Muscle of leg (tissue), 11 donors: ENCODE data around the gene SIX5. TPM values are rescaled to one million over a fixed set of nuclear protein-coding genes. Genes with fewer than 3 reads are reported as not detected.

Experiments
- DNase-seq: peaks from one replicate; pipeline ENCODE4 v3.0.0; 2013
- H3K27ac ChIP-seq: one replicate; pipeline ENCODE4 v1.5.1; 2013; ENCODE audit warnings: mild to moderate bottlenecking, low read length, control low read depth
- H3K27me3 ChIP-seq: one replicate; pipeline ENCODE4 v1.6.1; 2013; ENCODE audit warnings: low read length; ENCODE audit not compliant: control insufficient read depth, insufficient read depth
- H3K36me3 ChIP-seq: one replicate; pipeline ENCODE4 v1.6.1; 2013; ENCODE audit warnings: low read length; ENCODE audit not compliant: control insufficient read depth, insufficient read depth
- H3K4me1 ChIP-seq: one replicate; pipeline ENCODE4 v1.6.1; 2013; ENCODE audit warnings: low read length; ENCODE audit not compliant: control insufficient read depth, insufficient read depth
- H3K4me3 ChIP-seq: one replicate; pipeline ENCODE4 v1.5.1; 2013; ENCODE audit warnings: low read length, control low read depth
- H3K9me3 ChIP-seq: replicated peaks from 2 replicates; pipeline ENCODE4 v1.6.1; 2013; ENCODE audit warnings: low read depth, low read length; ENCODE audit not compliant: control insufficient read depth
- WGBS: methylation state at CpG from one replicate; pipeline ENCODE4 v1.1.5; 2013; ENCODE audit warnings: missing lambda C conversion rate; ENCODE audit not compliant: insufficient coverage; 5-methylcytosine and 5-hydroxymethylcytosine counted together
- polyA plus RNA-seq, 8 donors: library from polyadenylated mRNA; unstranded; fragments of 120-200 nt; gene quantifications; one replicate each; pipeline versions ENCODE4 v1.2.1 to v1.2.3, GENCODE V29; 2013; ENCODE audit warnings: inconsistent platforms in 1 of 8, low replicate concordance in 1 of 8; ENCODE audit not compliant: insufficient read length in 8 of 8, insufficient read depth in 1 of 8
- total RNA-seq: library from RNA; stranded (reverse); fragments of 120-200 nt; gene quantifications from one replicate; pipeline ENCODE4 v1.2.4, GENCODE V29; 2013

SIX5 gene
- total and polyA plus RNA-seq, 9 donors = 14.9 to 31.9 (median 24.3) TPM

- Histone ChIP-seq H3K27me3 (peaks cover 7% of the 10 kb centered on the region), H3K27ac (no peak overlapping the region), H3K4me1 (peaks cover 45% of the 10 kb centered on the region), H3K4me3 (no peak overlapping the region), H3K9me3 (no peaks in the 10 kb centered on the region), H3K36me3 (peaks cover 64% of the 10 kb centered on the region)
- no peak for DNase-seq
- 88% methylated on average over 31 of the region's 34 CpGs for WGBS
Measured at GRCh38 chr19:45777395-45777961, 8.4 kb upstream of the SIX5 start.

GRCh38 chr19:45774765-45775164 is 5.7 kb upstream of the SIX5 start:
- no peak for DNase-seq
- H3K4me3 ChIP-seq = no peak overlapping the region
- H3K36me3 ChIP-seq = peaks cover 67% of the 10 kb centered on the region
- H3K4me1 ChIP-seq = peaks cover 43% of the 10 kb centered on the region
- no peak overlapping the region for H3K27ac ChIP-seq
- peaks cover 1% of the 10 kb centered on the region for H3K27me3 ChIP-seq
- 78% methylated on average over 9 of the region's 9 CpGs for WGBS
- H3K9me3 ChIP-seq = no peaks in the 10 kb centered on the region

- no peak overlapping the region for H3K27ac ChIP-seq
- WGBS = no CpG with 5 or more reads among the region's 2 CpGs
- H3K9me3 ChIP-seq = no peaks in the 10 kb centered on the region
- H3K4me1 ChIP-seq = peaks cover 37% of the 10 kb centered on the region
- DNase-seq = no peak
- H3K4me3 ChIP-seq = no peak overlapping the region
- no peaks in the 10 kb centered on the region for H3K27me3 ChIP-seq
- peaks cover 57% of the 10 kb centered on the region for H3K36me3 ChIP-seq
Measured at GRCh38 chr19:45773384-45773783, 4.3 kb upstream of the SIX5 start.

DNA sequence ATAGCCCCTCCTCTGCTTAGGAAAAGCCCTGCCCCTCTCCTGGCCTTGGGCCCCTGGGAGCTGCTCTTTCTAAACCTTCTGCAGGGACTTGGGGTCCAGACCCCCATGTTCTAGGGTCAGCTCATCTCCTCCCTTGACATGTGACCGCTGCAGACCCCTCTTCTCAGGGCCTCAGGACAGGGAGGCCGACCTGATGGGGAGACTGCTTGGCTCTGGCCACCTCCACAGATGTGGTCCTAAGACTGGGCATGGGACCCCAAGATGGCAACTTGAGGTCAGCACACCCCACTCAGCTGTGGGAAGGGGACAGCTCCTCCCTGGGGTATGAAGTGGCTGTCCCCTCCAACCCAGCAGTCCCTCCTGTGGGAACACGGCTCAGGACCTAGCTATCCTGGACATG is 3.9 kb upstream of the SIX5 start:
- WGBS = no CpG with 5 or more reads among the region's 3 CpGs
- H3K4me1 ChIP-seq = peaks cover 37% of the 10 kb centered on the region
- peak overlapping the region; percentile 65 for H3K27ac ChIP-seq
- H3K27me3 ChIP-seq = peaks cover 2% of the 10 kb centered on the region
- H3K4me3 ChIP-seq = no peak overlapping the region
- peaks cover 52% of the 10 kb centered on the region for H3K36me3 ChIP-seq
- DNase-seq = no peak
- no peaks in the 10 kb centered on the region for H3K9me3 ChIP-seq

DNA sequence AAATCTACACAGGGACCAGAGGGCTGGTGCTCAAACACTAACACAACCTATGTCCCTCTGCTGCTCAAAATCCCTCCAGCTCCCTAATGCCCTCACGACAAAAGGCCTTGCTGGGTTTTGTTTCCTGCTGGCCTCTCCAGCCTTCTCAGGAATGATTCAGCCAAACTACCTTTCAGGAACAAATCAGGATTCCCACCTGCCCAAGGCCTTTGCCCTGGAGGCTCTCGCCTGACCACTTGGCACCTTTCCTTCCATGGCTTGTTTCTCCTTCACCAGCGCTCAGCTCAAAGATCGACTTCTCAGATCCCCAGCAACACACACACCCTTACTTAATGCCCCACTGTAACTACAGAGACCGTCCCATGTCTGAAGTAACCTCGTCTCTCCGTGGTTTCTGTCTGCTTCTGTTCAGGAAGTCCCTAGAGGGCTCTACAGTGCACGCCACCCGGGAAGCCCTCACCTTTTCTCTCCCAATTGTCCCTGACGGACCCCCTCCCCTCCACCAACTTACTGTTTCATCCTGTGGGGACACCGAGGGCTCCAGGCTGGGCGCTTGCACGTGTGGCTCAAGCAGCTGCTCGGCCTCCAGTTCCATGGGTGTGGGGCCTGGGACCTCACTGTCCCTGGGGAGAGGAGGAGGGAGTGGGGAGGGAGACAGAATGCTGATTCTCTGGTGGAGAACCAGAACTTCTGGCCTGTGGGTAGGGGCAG is 3.2 kb upstream of the SIX5 start:
- Histone ChIP-seq H3K4me3 (no peak overlapping the region), H3K4me1 (peaks cover 41% of the 10 kb centered on the region), H3K27me3 (peaks cover 2% of the 10 kb centered on the region), H3K27ac (peak overlapping the region; percentile 65), H3K9me3 (no peaks in the 10 kb centered on the region), H3K36me3 (peaks cover 46% of the 10 kb centered on the region)
- DNase-seq = no peak
- 78% methylated on average over 11 of the region's 14 CpGs for WGBS

DNA sequence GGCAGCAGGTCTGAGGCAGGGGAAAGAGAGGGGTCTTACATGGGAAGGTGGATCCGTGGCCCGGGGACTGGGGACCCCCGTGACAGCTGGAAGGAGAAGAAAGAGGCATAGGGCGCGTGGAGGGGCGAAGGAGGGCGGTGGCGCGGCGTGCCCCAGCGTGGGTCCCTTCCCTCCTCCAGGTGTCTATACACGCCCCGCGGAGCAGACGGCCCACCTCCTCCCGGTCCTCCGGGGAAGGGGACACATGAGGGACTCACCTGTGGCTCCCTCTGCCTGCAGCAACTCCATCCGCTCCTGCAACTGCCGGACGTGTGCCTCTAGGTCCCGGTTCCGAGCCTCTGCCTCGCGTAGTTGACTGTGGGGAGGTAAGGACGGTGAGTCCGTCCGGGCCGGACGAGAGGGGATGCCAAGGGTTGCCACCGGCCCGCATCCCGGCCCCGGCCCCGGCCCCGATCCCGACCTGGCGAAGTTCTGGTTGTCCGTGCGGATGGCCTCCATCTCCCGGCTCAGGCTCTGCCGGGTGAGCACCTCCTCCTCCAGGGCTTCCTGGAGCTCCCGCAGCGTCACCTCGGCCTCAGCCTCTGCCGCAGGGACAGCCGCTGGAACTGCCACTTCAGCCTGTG is 2.4 kb upstream of the SIX5 start:
- no peak for DNase-seq
- peaks cover 2% of the 10 kb centered on the region for H3K27me3 ChIP-seq
- H3K4me1 ChIP-seq = peaks cover 48% of the 10 kb centered on the region

GRCh38 chr19:45770192-45771101 is 1.4 kb upstream of the SIX5 start:
- peak; percentile 99 for DNase-seq
- Histone ChIP-seq H3K4me1 (peaks cover 58% of the 10 kb centered on the region), H3K4me3 (peak overlapping the region; percentile 58), H3K27ac (peak overlapping the region; percentile 100), H3K27me3 (peaks cover 2% of the 10 kb centered on the region), H3K9me3 (no peaks in the 10 kb centered on the region), H3K36me3 (peaks cover 43% of the 10 kb centered on the region)
- 1% methylated on average over 78 of the region's 79 CpGs for WGBS

More for the DNA sequence above, 2.4 kb upstream of the SIX5 start:
- peak overlapping the region; percentile 77 for H3K27ac ChIP-seq
- H3K4me3 ChIP-seq = no peak overlapping the region
- H3K9me3 ChIP-seq = no peaks in the 10 kb centered on the region
- H3K36me3 ChIP-seq = peaks cover 37% of the 10 kb centered on the region
- WGBS = 77% methylated on average over 31 of the region's 46 CpGs

- H3K9me3 ChIP-seq = no peaks in the 10 kb centered on the region
- DNase-seq = peak; percentile 77
- peak overlapping the region; percentile 100 for H3K27ac ChIP-seq
- H3K36me3 ChIP-seq = peaks cover 44% of the 10 kb centered on the region
- under 1% methylated on average over 28 of the region's 28 CpGs for WGBS
- H3K27me3 ChIP-seq = peaks cover 2% of the 10 kb centered on the region
- peaks cover 65% of the 10 kb centered on the region for H3K4me1 ChIP-seq
- H3K4me3 ChIP-seq = peak overlapping the region; percentile 58
Measured at GRCh38 chr19:45769821-45770191, 754 bp upstream of the SIX5 start.

GRCh38 chr19:45768655-45768983 is 433 bp downstream of the SIX5 start:
- Histone ChIP-seq H3K27ac (peak overlapping the region; percentile 100), H3K9me3 (no peaks in the 10 kb centered on the region), H3K4me3 (peak overlapping the region; percentile 89), H3K4me1 (peaks cover 75% of the 10 kb centered on the region), H3K27me3 (peaks cover 2% of the 10 kb centered on the region), H3K36me3 (peaks cover 38% of the 10 kb centered on the region)
- DNase-seq = no peak
- WGBS = 0% methylated on average over 32 of the region's 33 CpGs
